Kidney epithelial cell (primary cell): ENCODE data around the gene QRICH2. TPM values are rescaled to one million over a fixed set of nuclear protein-coding genes. Genes with fewer than 3 reads are reported as not detected.

Experiments used
- DNase-seq: peaks from one replicate; pipeline ENCODE4 v3.0.0-alpha.2; 2010; ENCODE audit warnings: low read depth
- H3K27me3 ChIP-seq: 2 replicates; pipeline ENCODE4 v1.6.0; 2011; ENCODE audit warnings: low read length; ENCODE audit not compliant: control insufficient read depth, insufficient read depth
- H3K36me3 ChIP-seq: 2 replicates; pipeline ENCODE4 v1.5.1; 2011; ENCODE audit warnings: low read length; ENCODE audit not compliant: control insufficient read depth, insufficient read depth
- H3K4me3 ChIP-seq: 2 replicates; pipeline ENCODE4 v1.5.1; 2011; ENCODE audit warnings: low read depth, mild to moderate bottlenecking, control low read depth, low read length
- CTCF ChIP-seq: IDR thresholded peaks from 2 replicates; pipeline ENCODE4 v1.5.1; 2011; ENCODE audit warnings: mild to moderate bottlenecking, moderate library complexity, low read length, control low read depth, inconsistent platforms; ENCODE audit not compliant: insufficient read depth, poor library complexity, severe bottlenecking
- total RNA-seq: library from RNA; depleted of rRNA; stranded (reverse); fragments of >200 nt; gene quantifications from 2 replicates; pipeline ENCODE4 v1.2.3, GENCODE V29; 2015

The QRICH2 gene
- total RNA-seq, 1 donor from 2014 or later = 3.3 TPM

DNA sequence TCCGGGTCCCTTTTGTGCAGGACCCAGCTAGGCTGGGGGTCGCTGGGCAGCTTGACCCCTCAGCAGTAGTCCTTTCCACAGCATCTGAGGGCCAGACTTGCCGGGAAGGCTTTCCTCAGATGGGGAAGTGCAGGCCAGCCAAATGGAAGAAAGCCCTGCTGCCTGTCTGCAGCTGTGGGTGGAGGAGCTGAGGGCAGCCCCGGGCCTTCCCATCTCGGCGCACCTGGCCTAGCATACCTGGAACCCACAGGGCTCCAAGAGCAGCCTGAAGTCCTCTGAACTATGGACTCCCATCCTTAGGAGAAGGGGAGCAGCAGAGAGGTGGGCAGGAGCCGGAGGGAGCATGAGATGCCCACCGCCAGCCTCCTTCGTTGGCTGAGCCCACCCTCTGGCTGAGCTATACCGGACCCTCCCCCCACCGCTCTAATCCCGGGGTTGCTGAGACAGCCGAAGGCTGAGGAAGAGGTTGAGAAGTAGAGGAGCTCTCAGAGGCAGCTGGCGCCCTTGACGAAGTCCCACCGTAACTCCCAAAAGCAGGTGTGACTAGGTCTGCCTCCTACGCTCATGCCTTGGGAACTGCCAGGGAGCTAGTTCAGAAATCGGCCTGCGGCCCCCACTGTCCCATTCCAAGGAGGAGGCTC, 29.7 kb downstream of the QRICH2 start:
- no peaks in the 10 kb centered on the region for H3K27me3 ChIP-seq
- H3K4me3 ChIP-seq = no peak overlapping the region
- no peaks in the 10 kb centered on the region for H3K36me3 ChIP-seq
- TF ChIP-seq CTCF = no peak
- no peak for DNase-seq

DNA sequence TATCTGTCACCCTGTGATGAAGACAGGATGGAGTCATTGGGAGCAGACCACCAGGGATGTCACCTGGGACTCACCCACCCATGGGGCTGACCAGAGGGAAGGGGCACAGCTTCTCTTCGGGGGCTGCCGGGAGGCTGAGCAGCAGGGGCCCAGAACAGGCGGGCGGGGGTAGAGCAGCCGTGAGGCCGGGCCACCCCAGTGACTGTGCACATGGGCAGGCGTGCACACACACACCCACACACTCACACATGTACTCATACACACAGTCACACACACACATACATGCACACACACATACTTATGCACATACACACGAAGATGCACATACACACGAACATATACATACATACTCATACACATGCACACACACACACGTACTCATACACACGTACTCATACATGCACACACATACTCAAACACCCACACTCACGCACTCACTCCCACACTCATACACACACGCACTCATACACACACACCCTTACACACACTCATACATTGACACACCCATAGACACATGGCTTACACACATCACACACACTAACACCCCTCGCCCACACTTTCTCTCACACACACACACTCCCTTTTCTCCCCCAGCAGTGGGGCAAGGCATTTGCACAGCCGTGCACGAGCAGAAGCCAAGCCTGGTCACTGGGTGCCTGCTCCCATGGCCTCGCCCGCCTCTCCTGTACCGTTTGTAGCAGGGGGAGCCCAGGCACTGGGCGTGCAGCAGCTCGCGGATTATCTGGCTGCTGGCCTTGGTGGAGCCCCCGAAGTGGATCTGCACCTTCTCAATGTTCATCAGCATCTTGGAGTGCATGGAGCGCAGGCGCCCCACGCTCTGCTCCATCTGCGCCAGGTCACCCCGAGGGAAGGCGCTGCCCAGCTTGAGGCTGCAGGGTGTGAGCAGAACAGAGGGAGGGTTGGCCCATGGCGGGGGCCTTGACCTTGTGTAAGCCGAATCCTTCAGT, 30.5 kb downstream of the QRICH2 start:
- no peak for DNase-seq
- Histone ChIP-seq H3K27me3 (no peaks in the 10 kb centered on the region), H3K36me3 (no peaks in the 10 kb centered on the region), H3K4me3 (no peak overlapping the region)
- no peak for TF ChIP-seq CTCF

DNA sequence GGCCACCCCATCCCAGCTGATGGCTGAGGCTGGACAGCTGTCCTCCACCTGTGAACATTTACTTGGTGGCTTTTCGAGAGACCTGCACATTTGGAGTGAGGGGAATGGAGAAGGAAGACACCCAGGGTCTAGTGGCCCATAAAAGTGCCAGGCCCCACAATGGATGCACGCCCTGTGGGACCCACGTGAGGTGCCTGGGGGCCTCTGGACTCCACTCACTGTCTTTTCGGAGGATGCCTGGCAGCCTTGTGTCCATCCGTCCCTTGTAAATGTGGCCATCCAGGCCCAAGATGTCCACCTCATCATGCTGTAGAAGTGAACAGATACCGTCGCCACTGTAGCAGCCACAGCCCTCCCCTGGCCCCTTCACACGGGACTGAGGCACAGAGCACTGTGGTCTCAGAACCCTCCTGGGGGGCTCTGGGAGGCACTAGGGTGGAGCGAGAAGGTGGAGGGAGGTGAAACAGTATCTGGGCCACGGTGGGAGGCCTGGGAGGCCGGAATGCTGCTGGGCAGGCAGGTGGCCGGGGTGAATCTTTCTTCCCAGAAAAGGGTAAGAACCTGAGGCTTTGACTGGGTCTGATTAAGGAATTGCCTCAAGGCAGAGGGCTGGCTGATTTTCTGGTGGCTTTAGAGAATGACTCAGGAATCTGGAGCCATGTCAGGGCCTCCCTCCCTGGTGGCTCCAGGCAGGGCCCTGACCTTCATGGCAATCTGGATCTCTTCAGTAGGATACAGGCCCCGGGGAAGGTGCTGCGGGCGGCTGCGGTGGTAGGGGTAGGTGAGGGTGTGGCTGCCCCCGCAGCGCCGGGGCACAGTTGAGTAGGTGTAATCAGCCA, 31.4 kb downstream of the QRICH2 start:
- no peak overlapping the region for H3K4me3 ChIP-seq
- no peaks in the 10 kb centered on the region for H3K36me3 ChIP-seq
- H3K27me3 ChIP-seq = no peaks in the 10 kb centered on the region
- no peak for DNase-seq
- no peak for TF ChIP-seq CTCF

DNA sequence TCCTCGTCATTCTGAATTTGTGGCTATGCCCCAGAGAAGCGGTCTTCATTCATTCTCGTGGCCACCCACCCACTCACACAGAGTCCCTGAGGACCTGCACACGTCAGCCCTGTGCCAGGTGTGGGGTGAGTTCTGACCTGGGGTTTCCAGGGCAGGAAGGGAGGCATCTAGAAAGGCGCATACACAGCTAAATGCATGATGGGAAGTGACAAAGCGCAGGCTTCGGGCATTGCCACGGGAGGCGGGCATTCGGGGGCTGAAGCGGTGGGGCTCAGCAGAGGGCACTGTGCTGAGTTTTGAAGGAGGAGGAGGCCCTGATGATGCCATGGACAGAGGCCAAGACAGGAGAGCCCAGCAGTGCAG, 32.0 kb downstream of the QRICH2 start:
- H3K27me3 ChIP-seq = no peaks in the 10 kb centered on the region
- no peak for TF ChIP-seq CTCF
- DNase-seq = no peak
- no peak overlapping the region for H3K4me3 ChIP-seq
- H3K36me3 ChIP-seq = no peaks in the 10 kb centered on the region

DNA sequence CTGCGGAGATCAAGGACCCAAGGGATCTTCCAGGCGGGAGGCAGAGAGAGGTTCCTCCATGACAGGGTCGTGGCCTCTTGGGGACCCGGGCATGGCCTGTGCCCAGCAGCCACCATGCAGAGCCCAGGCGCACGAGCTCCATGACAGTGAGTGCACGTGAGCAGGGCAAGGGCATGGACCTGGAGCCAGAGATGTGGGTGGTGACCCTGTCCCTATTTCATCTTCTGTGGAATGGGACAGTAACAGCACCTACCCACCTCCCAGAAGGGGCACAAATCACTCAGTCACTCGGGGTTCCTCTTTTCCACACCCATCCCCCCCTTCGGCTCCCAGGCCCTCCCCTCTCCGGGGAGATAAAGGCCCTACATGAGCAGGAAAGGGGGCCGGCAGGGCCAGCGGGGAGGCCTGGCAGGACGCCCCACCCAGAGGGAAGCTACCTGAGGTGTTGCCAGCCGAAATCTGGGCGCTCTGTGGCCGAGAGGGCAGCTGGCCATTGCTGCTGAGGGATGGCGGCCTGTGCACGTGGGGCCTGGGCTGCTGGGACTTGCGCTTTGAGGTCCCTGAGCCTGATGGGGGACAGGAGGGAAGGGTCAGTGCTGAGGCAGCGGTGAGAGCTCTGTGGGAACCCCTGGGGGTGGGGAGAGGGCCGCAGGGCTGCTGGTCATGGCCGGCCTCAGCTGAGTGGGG, 32.6 kb downstream of the QRICH2 start:
- no peak overlapping the region for H3K4me3 ChIP-seq
- no peaks in the 10 kb centered on the region for H3K27me3 ChIP-seq
- DNase-seq = no peak
- H3K36me3 ChIP-seq = peaks cover 2% of the 10 kb centered on the region
- no peak for TF ChIP-seq CTCF
